Ishikawa (cell line): ENCODE measurements around the gene FBXW8.

Experiments used
- EP300 ChIP-seq: IDR thresholded peaks from 2 replicates; pipeline ENCODE4 v1.6.1; 2012; ENCODE audit warnings: borderline replicate concordance
- MAX ChIP-seq: IDR thresholded peaks from 2 replicates; pipeline ENCODE4 v1.6.1; 2012
- TF ChIP-seq, protein P1 (sequence below): IDR thresholded peaks from 2 replicates; pipeline ENCODE4 v1.6.1; 2012; ENCODE audit warnings: low read depth, mild to moderate bottlenecking

DNA sequence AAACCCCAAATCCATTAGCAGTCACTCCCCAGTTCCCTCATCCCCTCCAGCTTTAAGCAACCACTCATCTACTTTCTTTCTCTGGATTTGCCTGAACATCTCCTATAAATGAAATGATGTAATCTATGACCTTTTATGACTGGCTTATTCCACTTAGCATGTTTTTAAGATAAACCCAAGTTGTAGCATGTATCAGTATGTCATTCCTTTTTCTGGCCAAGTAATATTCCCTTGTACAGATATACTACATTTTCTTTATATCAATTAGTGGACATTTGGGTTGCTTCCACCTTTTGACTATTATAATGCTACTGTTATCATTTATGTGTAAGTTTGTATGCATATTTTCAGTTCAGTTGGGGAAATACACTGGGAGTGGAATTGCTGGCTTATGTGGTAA lies 105.1 kb downstream of the FBXW8 start:
- TF ChIP-seq MAX = no peak
- TF ChIP-seq, protein P1, sequence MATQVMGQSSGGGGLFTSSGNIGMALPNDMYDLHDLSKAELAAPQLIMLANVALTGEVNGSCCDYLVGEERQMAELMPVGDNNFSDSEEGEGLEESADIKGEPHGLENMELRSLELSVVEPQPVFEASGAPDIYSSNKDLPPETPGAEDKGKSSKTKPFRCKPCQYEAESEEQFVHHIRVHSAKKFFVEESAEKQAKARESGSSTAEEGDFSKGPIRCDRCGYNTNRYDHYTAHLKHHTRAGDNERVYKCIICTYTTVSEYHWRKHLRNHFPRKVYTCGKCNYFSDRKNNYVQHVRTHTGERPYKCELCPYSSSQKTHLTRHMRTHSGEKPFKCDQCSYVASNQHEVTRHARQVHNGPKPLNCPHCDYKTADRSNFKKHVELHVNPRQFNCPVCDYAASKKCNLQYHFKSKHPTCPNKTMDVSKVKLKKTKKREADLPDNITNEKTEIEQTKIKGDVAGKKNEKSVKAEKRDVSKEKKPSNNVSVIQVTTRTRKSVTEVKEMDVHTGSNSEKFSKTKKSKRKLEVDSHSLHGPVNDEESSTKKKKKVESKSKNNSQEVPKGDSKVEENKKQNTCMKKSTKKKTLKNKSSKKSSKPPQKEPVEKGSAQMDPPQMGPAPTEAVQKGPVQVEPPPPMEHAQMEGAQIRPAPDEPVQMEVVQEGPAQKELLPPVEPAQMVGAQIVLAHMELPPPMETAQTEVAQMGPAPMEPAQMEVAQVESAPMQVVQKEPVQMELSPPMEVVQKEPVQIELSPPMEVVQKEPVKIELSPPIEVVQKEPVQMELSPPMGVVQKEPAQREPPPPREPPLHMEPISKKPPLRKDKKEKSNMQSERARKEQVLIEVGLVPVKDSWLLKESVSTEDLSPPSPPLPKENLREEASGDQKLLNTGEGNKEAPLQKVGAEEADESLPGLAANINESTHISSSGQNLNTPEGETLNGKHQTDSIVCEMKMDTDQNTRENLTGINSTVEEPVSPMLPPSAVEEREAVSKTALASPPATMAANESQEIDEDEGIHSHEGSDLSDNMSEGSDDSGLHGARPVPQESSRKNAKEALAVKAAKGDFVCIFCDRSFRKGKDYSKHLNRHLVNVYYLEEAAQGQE = no peak
- TF ChIP-seq EP300 = no peak
